Measurements from ENCODE around the gene UBALD2.

GRCh38 chr17:76281573-76282371 is 16.6 kb downstream of the UBALD2 start:
- no peak for TF ChIP-seq POLR2A (IDR thresholded peaks at IDR 0.05)
- TF ChIP-seq, protein P1, sequence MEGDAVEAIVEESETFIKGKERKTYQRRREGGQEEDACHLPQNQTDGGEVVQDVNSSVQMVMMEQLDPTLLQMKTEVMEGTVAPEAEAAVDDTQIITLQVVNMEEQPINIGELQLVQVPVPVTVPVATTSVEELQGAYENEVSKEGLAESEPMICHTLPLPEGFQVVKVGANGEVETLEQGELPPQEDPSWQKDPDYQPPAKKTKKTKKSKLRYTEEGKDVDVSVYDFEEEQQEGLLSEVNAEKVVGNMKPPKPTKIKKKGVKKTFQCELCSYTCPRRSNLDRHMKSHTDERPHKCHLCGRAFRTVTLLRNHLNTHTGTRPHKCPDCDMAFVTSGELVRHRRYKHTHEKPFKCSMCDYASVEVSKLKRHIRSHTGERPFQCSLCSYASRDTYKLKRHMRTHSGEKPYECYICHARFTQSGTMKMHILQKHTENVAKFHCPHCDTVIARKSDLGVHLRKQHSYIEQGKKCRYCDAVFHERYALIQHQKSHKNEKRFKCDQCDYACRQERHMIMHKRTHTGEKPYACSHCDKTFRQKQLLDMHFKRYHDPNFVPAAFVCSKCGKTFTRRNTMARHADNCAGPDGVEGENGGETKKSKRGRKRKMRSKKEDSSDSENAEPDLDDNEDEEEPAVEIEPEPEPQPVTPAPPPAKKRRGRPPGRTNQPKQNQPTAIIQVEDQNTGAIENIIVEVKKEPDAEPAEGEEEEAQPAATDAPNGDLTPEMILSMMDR (IDR thresholded peaks at IDR 0.05): no peak
